Measurements from ENCODE around the gene PTPRU. TPM values are rescaled to one million over a fixed set of nuclear protein-coding genes. Genes with fewer than 3 reads are reported as not detected.

PTPRU gene
- total RNA-seq, 1 experiment from 2014 or later, result 45.5 TPM

- Histone ChIP-seq H4K20me1 (ENCODE audit: control insufficient read depth, insufficient read depth, insufficient read length) (no peaks in the 10 kb centered on the region), H3K4me1 (ENCODE audit: insufficient read depth, low read length) (no peaks in the 10 kb centered on the region), H3K4me2 (ENCODE audit: insufficient read depth, insufficient read length, low read length) (no peak overlapping the region), H2BK12ac (ENCODE audit: insufficient read length, low read depth, low read length) (no peak overlapping the region), H4K91ac (ENCODE audit: insufficient read length, low read depth, low read length) (no peak overlapping the region), H2AFZ (ENCODE audit: low read length) (no peak overlapping the region), H3K18ac (ENCODE audit: insufficient read length, low read depth, low read length) (no peak overlapping the region), H2BK15ac (ENCODE audit: low read depth, low read length) (no peak overlapping the region), H4K5ac (ENCODE audit: insufficient read length, low read depth, low read length) (no peak overlapping the region), H3K23ac (ENCODE audit: insufficient read length, low read depth, low read length) (no peak overlapping the region), H2AK5ac (ENCODE audit: insufficient read length, low read length) (no peak overlapping the region), H2BK120ac (ENCODE audit: low read depth, low read length, poor library complexity, severe bottlenecking) (no peak overlapping the region), H3T11ph (ENCODE audit: low read length) (no peak overlapping the region), H3K27me3 (ENCODE audit: insufficient read depth, low read length) (no peaks in the 10 kb centered on the region), H4K8ac (replicated peaks; ENCODE audit: insufficient read length, low read depth, low read length) (no peak overlapping the region), H3K56ac (ENCODE audit: insufficient read length, low read depth, low read length) (no peak overlapping the region), H3K9ac (ENCODE audit: extremely low read depth, insufficient read length, low read length) (no peak overlapping the region), H3K79me1 (ENCODE audit: insufficient read depth, low read depth, low read length, poor library complexity, severe bottlenecking) (no peaks in the 10 kb centered on the region), H3K79me2 (ENCODE audit: insufficient read depth, low read length) (no peaks in the 10 kb centered on the region), H3K4ac (ENCODE audit: low read depth, low read length) (no peak overlapping the region), H3K14ac (ENCODE audit: insufficient read depth, low read length) (no peak overlapping the region), H3K27ac (ENCODE audit: insufficient read length, low read depth, low read length) (no peak overlapping the region), H3K9me3 (ENCODE audit: control insufficient read depth, low read depth, low read length) (no peaks in the 10 kb centered on the region), H3K23me2 (ENCODE audit: insufficient read length, low read depth, low read length, poor library complexity, severe bottlenecking) (no peaks in the 10 kb centered on the region), H2BK5ac (ENCODE audit: insufficient read length, low read length) (no peak overlapping the region), H2BK20ac (ENCODE audit: low read depth, low read length, poor library complexity, severe bottlenecking) (no peak overlapping the region)
- H3K4me1 Mint-ChIP-seq, result peaks cover 10 to 13% of the 10 kb centered on the region in 2 experiments
- no peak overlapping the region; a peak in 1 of 7 replicates for H3K27ac Mint-ChIP-seq
- H3K27me3 Mint-ChIP-seq (ENCODE audit: low read depth), result peaks cover 2% of the 10 kb centered on the region
- H3K36me3 Mint-ChIP-seq (ENCODE audit: insufficient read depth in 1 of 3, low read depth in 3 of 3), result peaks cover 7 to 19% (median 9%) of the 10 kb centered on the region in 3 experiments
- H3K9me3 Mint-ChIP-seq, result peaks cover 4 to 6% of the 10 kb centered on the region in 2 experiments; a peak in 4 of 5 replicates
- TF ChIP-seq, protein P1, sequence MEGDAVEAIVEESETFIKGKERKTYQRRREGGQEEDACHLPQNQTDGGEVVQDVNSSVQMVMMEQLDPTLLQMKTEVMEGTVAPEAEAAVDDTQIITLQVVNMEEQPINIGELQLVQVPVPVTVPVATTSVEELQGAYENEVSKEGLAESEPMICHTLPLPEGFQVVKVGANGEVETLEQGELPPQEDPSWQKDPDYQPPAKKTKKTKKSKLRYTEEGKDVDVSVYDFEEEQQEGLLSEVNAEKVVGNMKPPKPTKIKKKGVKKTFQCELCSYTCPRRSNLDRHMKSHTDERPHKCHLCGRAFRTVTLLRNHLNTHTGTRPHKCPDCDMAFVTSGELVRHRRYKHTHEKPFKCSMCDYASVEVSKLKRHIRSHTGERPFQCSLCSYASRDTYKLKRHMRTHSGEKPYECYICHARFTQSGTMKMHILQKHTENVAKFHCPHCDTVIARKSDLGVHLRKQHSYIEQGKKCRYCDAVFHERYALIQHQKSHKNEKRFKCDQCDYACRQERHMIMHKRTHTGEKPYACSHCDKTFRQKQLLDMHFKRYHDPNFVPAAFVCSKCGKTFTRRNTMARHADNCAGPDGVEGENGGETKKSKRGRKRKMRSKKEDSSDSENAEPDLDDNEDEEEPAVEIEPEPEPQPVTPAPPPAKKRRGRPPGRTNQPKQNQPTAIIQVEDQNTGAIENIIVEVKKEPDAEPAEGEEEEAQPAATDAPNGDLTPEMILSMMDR (conservative IDR thresholded peaks at IDR 0.05), result no peak
- WGBS (ENCODE audit: extremely low coverage, insufficient read length, low lambda C conversion rate), result no CpG with 5 or more reads among the region's 1 CpG
- H3K4me3 Mint-ChIP-seq, result no peak overlapping the region
- no peak for DNase-seq
Observed at GRCh38 chr1:29331729-29332128, 95.4 kb downstream of the PTPRU start.

Data from H9 (cell line).